ENCODE measurements around the gene ADGRL2.

DNA sequence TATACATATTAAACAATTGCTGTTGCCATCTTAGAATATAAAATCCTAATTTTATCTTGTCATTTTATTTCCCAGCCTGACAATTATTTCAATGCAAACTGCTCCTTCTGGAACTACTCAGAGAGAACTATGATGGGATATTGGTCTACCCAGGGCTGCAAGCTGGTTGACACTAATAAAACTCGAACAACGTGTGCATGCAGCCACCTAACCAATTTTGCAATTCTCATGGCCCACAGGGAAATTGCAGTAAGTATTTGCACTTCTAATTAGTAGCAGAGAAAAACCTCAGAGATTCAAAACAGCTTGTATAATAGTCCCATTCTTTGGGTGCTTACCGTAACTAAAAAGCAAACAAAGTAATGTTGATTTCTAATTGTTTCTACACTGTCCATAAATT, 167.2 kb downstream of the ADGRL2 start:
- no peak for TF ChIP-seq ZBTB17 (tag by site-specific recombination; IDR thresholded peaks at IDR 0.05)
- TF ChIP-seq, protein P1, sequence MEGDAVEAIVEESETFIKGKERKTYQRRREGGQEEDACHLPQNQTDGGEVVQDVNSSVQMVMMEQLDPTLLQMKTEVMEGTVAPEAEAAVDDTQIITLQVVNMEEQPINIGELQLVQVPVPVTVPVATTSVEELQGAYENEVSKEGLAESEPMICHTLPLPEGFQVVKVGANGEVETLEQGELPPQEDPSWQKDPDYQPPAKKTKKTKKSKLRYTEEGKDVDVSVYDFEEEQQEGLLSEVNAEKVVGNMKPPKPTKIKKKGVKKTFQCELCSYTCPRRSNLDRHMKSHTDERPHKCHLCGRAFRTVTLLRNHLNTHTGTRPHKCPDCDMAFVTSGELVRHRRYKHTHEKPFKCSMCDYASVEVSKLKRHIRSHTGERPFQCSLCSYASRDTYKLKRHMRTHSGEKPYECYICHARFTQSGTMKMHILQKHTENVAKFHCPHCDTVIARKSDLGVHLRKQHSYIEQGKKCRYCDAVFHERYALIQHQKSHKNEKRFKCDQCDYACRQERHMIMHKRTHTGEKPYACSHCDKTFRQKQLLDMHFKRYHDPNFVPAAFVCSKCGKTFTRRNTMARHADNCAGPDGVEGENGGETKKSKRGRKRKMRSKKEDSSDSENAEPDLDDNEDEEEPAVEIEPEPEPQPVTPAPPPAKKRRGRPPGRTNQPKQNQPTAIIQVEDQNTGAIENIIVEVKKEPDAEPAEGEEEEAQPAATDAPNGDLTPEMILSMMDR (tag by site-specific recombination; IDR thresholded peaks at IDR 0.05) = no peak
- TF ChIP-seq ZNF274 (IDR thresholded peaks at IDR 0.05; ENCODE audit: low read length) = no peak
- TF ChIP-seq ZNF274 (tag by site-specific recombination; IDR thresholded peaks at IDR 0.05; ENCODE audit: borderline replicate concordance) = no peak
- TF ChIP-seq KLF9 (tag by site-specific recombination; IDR thresholded peaks at IDR 0.05; ENCODE audit: low read depth) = no peak
- TF ChIP-seq, protein P2, sequence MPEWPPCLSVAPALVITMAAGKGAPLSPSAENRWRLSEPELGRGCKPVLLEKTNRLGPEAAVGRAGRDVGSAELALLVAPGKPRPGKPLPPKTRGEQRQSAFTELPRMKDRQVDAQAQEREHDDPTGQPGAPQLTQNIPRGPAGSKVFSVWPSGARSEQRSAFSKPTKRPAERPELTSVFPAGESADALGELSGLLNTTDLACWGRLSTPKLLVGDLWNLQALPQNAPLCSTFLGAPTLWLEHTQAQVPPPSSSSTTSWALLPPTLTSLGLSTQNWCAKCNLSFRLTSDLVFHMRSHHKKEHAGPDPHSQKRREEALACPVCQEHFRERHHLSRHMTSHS (tag by site-specific recombination; IDR thresholded peaks at IDR 0.05) = no peak
- no peak for TF ChIP-seq FEZF1 (tag by site-specific recombination; IDR thresholded peaks at IDR 0.05)
- TF ChIP-seq ZNF248 (tag by site-specific recombination; IDR thresholded peaks at IDR 0.05) = no peak
- no peak for TF ChIP-seq ZNF561 (tag by site-specific recombination; IDR thresholded peaks at IDR 0.05; ENCODE audit: borderline replicate concordance)
- TF ChIP-seq, protein P3, sequence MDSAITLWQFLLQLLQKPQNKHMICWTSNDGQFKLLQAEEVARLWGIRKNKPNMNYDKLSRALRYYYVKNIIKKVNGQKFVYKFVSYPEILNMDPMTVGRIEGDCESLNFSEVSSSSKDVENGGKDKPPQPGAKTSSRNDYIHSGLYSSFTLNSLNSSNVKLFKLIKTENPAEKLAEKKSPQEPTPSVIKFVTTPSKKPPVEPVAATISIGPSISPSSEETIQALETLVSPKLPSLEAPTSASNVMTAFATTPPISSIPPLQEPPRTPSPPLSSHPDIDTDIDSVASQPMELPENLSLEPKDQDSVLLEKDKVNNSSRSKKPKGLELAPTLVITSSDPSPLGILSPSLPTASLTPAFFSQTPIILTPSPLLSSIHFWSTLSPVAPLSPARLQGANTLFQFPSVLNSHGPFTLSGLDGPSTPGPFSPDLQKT (IDR thresholded peaks at IDR 0.05; ENCODE audit: borderline replicate concordance, low read depth, low read length) = no peak
- TF ChIP-seq, protein P4, sequence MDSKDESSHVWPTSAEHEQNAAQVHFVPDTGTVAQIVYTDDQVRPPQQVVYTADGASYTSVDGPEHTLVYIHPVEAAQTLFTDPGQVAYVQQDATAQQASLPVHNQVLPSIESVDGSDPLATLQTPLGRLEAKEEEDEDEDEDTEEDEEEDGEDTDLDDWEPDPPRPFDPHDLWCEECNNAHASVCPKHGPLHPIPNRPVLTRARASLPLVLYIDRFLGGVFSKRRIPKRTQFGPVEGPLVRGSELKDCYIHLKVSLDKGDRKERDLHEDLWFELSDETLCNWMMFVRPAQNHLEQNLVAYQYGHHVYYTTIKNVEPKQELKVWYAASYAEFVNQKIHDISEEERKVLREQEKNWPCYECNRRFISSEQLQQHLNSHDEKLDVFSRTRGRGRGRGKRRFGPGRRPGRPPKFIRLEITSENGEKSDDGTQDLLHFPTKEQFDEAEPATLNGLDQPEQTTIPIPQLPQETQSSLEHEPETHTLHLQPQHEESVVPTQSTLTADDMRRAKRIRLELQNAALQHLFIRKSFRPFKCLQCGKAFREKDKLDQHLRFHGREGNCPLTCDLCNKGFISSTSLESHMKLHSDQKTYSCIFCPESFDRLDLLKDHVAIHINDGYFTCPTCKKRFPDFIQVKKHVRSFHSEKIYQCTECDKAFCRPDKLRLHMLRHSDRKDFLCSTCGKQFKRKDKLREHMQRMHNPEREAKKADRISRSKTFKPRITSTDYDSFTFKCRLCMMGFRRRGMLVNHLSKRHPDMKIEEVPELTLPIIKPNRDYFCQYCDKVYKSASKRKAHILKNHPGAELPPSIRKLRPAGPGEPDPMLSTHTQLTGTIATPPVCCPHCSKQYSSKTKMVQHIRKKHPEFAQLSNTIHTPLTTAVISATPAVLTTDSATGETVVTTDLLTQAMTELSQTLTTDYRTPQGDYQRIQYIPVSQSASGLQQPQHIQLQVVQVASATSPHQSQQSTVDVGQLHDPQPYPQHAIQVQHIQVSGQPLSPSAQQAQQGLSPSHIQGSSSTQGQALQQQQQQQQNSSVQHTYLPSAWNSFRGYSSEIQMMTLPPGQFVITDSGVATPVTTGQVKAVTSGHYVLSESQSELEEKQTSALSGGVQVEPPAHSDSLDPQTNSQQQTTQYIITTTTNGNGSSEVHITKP (tag by site-specific recombination; IDR thresholded peaks at IDR 0.05) = no peak
- no peak for TF ChIP-seq OSR2 (tag by site-specific recombination; IDR thresholded peaks at IDR 0.05)
